Neural progenitor cell (in vitro differentiated cells): ENCODE measurements around the gene RSPH6A.

Source experiments
- CTCF ChIP-seq: fragments of 200-600 bp; sonication (generic); IDR thresholded peaks from 2 replicates; pipeline ENCODE4 v1.5.1; 2017; ENCODE audit warnings: antibody characterized with exemption, mild to moderate bottlenecking
- EZH2 ChIP-seq: fragments of 200-600 bp; sonication (generic); IDR thresholded peaks from 2 replicates; pipeline ENCODE4 v1.6.1; 2017; ENCODE audit warnings: antibody characterized with exemption, mild to moderate bottlenecking, moderate library complexity
- EZH2phosphoT487 ChIP-seq: fragments of 200-600 bp; sonication (generic); IDR thresholded peaks from 2 replicates; pipeline ENCODE4 v1.6.1; 2017; ENCODE audit warnings: antibody characterized with exemption

- TF ChIP-seq CTCF (no peak), EZH2 (no peak), EZH2phosphoT487 (no peak)
Measured at GRCh38 chr19:45801603-45802175, 13.4 kb downstream of the RSPH6A start.
